GM12892 (cell line): ENCODE measurements around the gene ZNF354C.

Experiments used
- POLR2A ChIP-seq: IDR thresholded peaks from 2 replicates; pipeline ENCODE4 v1.6.1; 2011; ENCODE audit warnings: low read depth, low read length, control low read depth
- POLR2AphosphoS5 ChIP-seq: IDR thresholded peaks from 2 replicates; pipeline ENCODE4 v1.6.1; 2011; ENCODE audit warnings: low read depth, low read length, control low read depth
- TAF1 ChIP-seq: IDR thresholded peaks from 2 replicates; pipeline ENCODE4 v1.6.1; 2011; ENCODE audit warnings: low read depth, mild to moderate bottlenecking, control low read depth, low read length, borderline replicate concordance

GRCh38 chr5:179054036-179054785, 6.0 kb upstream of the ZNF354C start:
- TF ChIP-seq POLR2AphosphoS5 (no peak), POLR2A (no peak), TAF1 (no peak)
